ENCODE data around the gene SDHB. TPM values are rescaled to one million over a fixed set of nuclear protein-coding genes. Genes with fewer than 3 reads are reported as not detected.

SDHB gene
- total RNA-seq, 6 experiments from 2014 or later, result 112 to 128 (median 116) TPM

- no peak overlapping the region for H3K27ac Mint-ChIP-seq
- H3K36me3 Mint-ChIP-seq (ENCODE audit: low read depth), result peaks cover 25% of the 10 kb centered on the region
- H3K4me3 Mint-ChIP-seq, result no peak overlapping the region
- DNase-seq, result no peak
- no peaks in the 10 kb centered on the region for H3K9me3 Mint-ChIP-seq
- peak; percentile 32; the same call in 1 of the 2 replicates for TF ChIP-seq CTCF (IDR thresholded peaks at IDR 0.05)
- H3K27me3 Mint-ChIP-seq (ENCODE audit: insufficient read depth), result peaks cover 4% of the 10 kb centered on the region
- peaks cover 10% of the 10 kb centered on the region for H3K4me1 Mint-ChIP-seq (ENCODE audit: low read depth)
Observed at GRCh38 chr1:16999863-17000262, 54.0 kb downstream of the SDHB start.

- peaks cover 2% of the 10 kb centered on the region for H3K4me1 Mint-ChIP-seq (ENCODE audit: low read depth)
- DNase-seq, result no peak
- H3K27ac Mint-ChIP-seq, result no peak overlapping the region
- H3K4me3 Mint-ChIP-seq, result no peak overlapping the region
- H3K9me3 Mint-ChIP-seq, result no peaks in the 10 kb centered on the region
- peaks cover 1% of the 10 kb centered on the region for H3K27me3 Mint-ChIP-seq (ENCODE audit: insufficient read depth)
- peaks cover 17% of the 10 kb centered on the region for H3K36me3 Mint-ChIP-seq (ENCODE audit: low read depth)
- TF ChIP-seq CTCF (IDR thresholded peaks at IDR 0.05), result no peak
Observed at GRCh38 chr1:16998589-16998988, 55.2 kb downstream of the SDHB start.

GRCh38 chr1:16996845-16997244, 57.0 kb downstream of the SDHB start:
- Mint-ChIP-seq H3K4me1 (ENCODE audit: low read depth) (no peaks in the 10 kb centered on the region), H3K27me3 (ENCODE audit: insufficient read depth) (peaks cover 1% of the 10 kb centered on the region), H3K36me3 (ENCODE audit: low read depth) (peaks cover 11% of the 10 kb centered on the region), H3K4me3 (no peak overlapping the region), H3K9me3 (no peaks in the 10 kb centered on the region), H3K27ac (no peak overlapping the region)
- TF ChIP-seq CTCF (IDR thresholded peaks at IDR 0.05), result no peak
- DNase-seq, result no peak

GRCh38 chr1:16993521-16994038, 60.3 kb downstream of the SDHB start:
- Mint-ChIP-seq H3K4me3 (no peak overlapping the region), H3K9me3 (no peaks in the 10 kb centered on the region), H3K4me1 (ENCODE audit: low read depth) (no peaks in the 10 kb centered on the region), H3K36me3 (ENCODE audit: low read depth) (peaks cover 4% of the 10 kb centered on the region), H3K27ac (no peak overlapping the region), H3K27me3 (ENCODE audit: insufficient read depth) (peaks cover 1% of the 10 kb centered on the region)
- DNase-seq, result no peak
- no peak for TF ChIP-seq CTCF (IDR thresholded peaks at IDR 0.05)

GRCh38 chr1:16992675-16993074, 61.2 kb downstream of the SDHB start:
- no peaks in the 10 kb centered on the region for H3K4me1 Mint-ChIP-seq (ENCODE audit: low read depth)
- H3K9me3 Mint-ChIP-seq, result no peaks in the 10 kb centered on the region
- no peak for TF ChIP-seq CTCF (IDR thresholded peaks at IDR 0.05)
- no peak overlapping the region for H3K4me3 Mint-ChIP-seq
- peaks cover 1% of the 10 kb centered on the region for H3K27me3 Mint-ChIP-seq (ENCODE audit: insufficient read depth)
- DNase-seq, result no peak
- H3K27ac Mint-ChIP-seq, result no peak overlapping the region
- H3K36me3 Mint-ChIP-seq (ENCODE audit: low read depth), result no peaks in the 10 kb centered on the region

- H3K4me1 Mint-ChIP-seq (ENCODE audit: low read depth), result no peaks in the 10 kb centered on the region
Observed at GRCh38 chr1:16992102-16992501, 61.7 kb downstream of the SDHB start.

More at GRCh38 chr1:16992102-16992501, 61.7 kb downstream of the SDHB start:
- TF ChIP-seq CTCF (IDR thresholded peaks at IDR 0.05), result no peak
- Mint-ChIP-seq H3K4me3 (no peak overlapping the region), H3K27ac (no peak overlapping the region), H3K27me3 (ENCODE audit: insufficient read depth) (peaks cover 1% of the 10 kb centered on the region), H3K36me3 (ENCODE audit: low read depth) (no peaks in the 10 kb centered on the region), H3K9me3 (no peaks in the 10 kb centered on the region)
- DNase-seq, result no peak

Data from HFFc6 (cell line).